ENCODE measurements around the gene TSPAN18.

- TF ChIP-seq, protein P1, sequence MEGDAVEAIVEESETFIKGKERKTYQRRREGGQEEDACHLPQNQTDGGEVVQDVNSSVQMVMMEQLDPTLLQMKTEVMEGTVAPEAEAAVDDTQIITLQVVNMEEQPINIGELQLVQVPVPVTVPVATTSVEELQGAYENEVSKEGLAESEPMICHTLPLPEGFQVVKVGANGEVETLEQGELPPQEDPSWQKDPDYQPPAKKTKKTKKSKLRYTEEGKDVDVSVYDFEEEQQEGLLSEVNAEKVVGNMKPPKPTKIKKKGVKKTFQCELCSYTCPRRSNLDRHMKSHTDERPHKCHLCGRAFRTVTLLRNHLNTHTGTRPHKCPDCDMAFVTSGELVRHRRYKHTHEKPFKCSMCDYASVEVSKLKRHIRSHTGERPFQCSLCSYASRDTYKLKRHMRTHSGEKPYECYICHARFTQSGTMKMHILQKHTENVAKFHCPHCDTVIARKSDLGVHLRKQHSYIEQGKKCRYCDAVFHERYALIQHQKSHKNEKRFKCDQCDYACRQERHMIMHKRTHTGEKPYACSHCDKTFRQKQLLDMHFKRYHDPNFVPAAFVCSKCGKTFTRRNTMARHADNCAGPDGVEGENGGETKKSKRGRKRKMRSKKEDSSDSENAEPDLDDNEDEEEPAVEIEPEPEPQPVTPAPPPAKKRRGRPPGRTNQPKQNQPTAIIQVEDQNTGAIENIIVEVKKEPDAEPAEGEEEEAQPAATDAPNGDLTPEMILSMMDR (IDR thresholded peaks at IDR 0.05) = no peak
- TF ChIP-seq EP300 (IDR thresholded peaks at IDR 0.05) = no peak
Measured at GRCh38 chr11:44912270-44912987, 185.7 kb downstream of the TSPAN18 start.
